Frontal cortex (tissue), 4 donors: Measurements from ENCODE around the gene IQCF6. TPM values are rescaled to one million over a fixed set of nuclear protein-coding genes. Genes with fewer than 3 reads are reported as not detected.
"Not testable (repeated sequence)": the region's sequence is repeated elsewhere in the genome, so short reads cannot be mapped to it uniquely, and the experiment has no call there.

Source experiments
- DNase-seq, 2 donors: peaks; one replicate each; pipeline ENCODE4 v3.0.0; 2012; ENCODE audit warnings: low spot score in 2 of 2
- FAIRE-seq: peaks from 2 replicates; lab custom pipeline; 2012; peaks lifted over from hg19 to GRCh38; lab: Jason Lieb, UNC
- total RNA-seq: library from RNA; depleted of rRNA; stranded (reverse); fragments of >200 nt; gene quantifications from one replicate; pipeline ENCODE4 v1.2.3, GENCODE V29; 2014
- donor health status: control.
- donor health status: control.
- donor health status: control.

IQCF6 gene
- total RNA-seq = not detected

DNA sequence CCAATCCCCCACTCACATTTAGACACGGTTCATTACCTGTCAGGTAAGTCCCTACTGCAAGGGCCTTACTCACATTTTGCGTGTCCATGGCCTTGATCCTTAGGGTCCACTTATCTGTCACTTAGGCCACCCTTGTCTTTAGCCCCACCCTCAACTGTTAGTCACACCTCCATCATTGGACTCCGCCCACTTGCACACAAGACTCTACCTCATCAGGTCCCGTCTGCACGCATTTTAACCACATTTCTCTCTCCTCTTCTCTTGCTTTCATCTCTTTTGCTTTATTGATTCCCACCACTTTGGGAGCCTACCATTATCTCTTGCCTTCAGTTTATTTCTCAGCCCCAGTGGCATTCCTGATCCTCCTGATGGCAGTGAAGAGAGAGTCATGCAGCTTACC is at the start of gene IQCF6:
TSS of gene IQCF6 (minus strand) at position 101 of the 400 bp plus-strand sequence. CDS start at position 88, 13 bp downstream.
- DNase-seq (no peak), FAIRE-seq (no peak)

- no peak for FAIRE-seq
- no peak for DNase-seq
Measured at GRCh38 chr3:51828297-51828696, 49.3 kb upstream of the IQCF6 start.

DNA sequence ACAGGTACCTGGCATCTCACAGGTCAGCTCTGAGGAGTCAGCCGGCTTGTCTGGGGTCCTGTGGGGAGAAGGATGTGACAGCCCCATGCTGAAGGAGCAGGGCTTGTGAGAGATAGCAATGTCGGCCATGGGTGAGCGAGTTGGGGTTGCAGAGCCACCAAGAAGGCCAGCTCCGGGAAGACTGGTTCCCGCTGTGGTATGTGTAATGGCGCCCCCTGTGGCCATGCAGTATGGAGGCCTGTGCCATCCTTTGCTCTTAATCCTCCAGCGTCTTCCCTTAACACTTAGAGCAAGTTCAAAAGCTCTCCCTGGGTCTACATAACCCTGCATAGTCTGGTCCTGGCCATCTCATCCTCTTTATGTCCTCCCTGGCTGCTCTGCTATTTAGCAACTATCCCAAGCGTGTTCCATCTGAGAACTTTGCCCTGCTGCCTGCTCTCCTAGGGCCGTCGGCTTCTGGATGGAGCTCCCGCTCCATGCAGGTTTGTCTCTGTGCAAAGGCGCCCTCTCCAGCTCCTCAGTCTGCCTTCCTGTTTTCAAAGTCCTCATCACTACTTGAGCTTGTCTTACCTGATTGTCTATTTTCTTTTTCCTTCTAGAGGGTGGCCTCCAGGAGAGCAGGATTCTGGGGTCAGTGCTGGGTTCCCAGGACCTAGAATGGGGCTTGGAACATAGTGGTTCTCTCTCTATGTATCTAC is 40.8 kb upstream of the IQCF6 start:
- no peak for FAIRE-seq
- no peak for DNase-seq

DNA sequence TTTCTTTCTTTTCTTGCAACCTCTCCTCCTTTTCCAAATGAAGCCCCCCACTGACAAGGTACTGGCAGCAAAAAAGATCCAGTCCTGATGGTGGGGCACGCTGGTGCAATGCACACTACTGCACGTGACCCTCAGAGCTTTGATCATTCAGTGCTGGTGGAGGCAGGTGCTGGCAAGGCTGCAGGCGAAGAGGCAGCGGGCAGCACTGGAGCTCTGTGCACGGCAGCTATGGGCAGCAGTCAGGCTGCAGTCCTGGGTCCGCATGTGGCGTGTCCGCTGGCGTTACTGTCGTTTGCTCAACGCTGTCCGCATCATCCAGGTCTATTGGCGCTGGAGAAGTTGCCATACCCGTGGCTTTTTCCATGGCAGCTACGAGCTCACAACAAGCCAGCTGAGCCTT is 40.1 kb upstream of the IQCF6 start:
- DNase-seq = no peak
- no peak for FAIRE-seq

GRCh38 chr3:51817375-51817774 is 38.3 kb upstream of the IQCF6 start:
- FAIRE-seq (no peak), DNase-seq (no peak)

DNA sequence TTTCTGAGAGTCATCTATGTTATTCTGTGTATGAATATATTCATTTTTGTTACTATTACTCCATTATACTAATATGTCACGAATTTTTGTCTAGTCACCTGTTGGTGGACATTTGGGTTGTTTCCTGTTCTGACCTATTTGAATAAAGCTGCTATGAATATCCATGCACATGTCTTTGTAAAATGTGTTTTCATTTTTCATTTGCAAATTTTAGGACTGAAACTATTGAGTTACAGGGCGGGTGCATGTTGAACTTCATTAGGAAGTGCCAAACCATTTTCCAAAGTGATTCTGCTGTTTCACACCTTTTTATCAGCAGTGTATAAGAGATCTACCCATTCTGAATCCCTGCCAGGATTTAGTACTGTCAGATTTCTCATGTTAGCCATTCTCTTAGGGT is 37.7 kb upstream of the IQCF6 start:
- no peak for DNase-seq
- FAIRE-seq = no peak

DNA sequence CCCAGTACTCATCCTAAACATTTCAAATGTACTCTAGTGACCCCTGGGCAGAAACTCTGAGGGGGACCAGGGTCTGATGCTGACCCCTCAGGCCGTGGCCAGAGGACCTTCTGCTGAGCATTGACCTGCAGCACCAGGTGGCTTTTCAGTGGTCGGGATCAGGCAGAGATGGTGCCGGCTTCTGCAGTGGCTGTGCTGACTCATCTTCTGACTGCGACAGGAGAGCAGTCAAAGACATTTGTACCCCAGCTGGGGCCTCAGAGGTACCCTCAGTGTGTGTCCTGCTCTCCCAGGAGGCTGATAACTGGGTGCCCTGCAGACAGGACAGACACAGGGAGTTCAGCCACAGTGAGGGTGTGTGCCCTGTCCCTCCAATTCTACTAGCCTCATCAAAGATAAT is 36.6 kb upstream of the IQCF6 start:
- FAIRE-seq = no peak
- no peak for DNase-seq

DNA sequence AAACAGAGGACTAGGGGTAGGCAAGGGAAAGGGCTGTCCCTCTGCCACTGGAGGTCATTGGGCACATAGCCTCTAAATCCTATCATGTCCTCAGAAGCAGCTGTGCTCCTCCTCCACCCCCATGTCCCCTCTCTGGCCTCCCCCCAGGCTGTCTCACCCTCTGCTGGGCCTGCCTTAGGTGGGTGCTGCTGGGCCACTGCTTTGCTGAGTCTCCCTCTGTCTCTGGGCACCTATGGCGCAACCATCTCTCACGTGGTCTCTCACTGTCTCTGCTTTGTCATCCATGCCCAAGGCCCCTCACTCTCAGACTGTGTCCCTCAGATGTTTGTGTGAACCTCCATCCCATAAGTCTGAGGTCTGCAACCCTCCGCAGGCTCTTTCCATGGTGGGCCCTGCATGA is 35.0 kb upstream of the IQCF6 start:
- FAIRE-seq = no peak
- no peak for DNase-seq

GRCh38 chr3:51813539-51813938 is 34.5 kb upstream of the IQCF6 start:
- DNase-seq = peak in 1 of 2 donors; percentile 35
- no peak for FAIRE-seq

DNA sequence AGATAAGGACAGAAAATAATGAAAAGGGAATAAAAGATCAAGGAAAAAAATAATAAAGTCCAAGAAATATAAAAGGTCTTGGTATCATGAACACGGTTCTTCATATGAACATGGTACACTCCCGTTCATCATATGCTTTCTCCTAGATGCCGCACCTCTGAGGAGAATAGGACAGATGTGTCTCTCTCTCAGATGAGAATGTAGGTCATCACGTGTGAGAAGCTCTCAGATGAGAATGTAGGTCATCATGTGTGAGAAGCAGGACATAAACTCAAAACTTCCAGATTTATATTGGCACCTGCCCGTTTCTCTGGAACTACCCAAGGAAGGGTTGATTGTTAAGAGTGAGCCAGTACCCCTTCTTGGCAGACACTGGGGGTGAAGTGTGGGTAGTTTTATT is 29.9 kb upstream of the IQCF6 start:
- DNase-seq = no peak

DNA sequence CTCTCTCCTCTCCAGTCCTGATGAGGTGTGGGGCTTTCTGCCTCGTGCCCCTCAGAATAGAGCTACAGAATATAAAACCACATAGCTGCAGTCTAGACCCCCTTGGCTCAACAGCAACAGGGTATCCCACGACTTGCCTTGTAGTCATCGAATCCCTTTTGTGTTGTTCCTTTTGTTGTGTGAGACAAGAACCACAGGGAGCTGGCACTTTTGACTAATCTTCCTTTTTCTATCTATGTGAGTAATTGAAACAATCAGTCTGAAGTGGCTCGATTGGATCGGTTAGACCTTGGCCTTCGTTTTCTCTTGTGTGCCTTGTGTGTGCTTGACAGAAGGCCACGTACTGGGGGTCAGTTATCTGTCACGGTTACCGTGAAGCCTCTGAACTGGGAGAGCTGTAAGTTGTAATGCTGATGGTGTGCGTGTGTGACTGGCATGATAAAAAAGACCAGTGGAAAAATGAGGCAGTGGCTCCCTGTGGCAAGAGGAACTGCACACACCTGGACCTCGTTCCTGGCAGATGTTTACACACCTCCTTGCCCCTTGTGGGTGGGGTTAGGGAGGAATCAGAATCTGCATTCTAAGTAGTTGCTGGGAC is 23.2 kb upstream of the IQCF6 start:
- FAIRE-seq (no peak), DNase-seq (no peak)

More for the DNA sequence above, 29.9 kb upstream of the IQCF6 start:
- no peak for FAIRE-seq

DNA sequence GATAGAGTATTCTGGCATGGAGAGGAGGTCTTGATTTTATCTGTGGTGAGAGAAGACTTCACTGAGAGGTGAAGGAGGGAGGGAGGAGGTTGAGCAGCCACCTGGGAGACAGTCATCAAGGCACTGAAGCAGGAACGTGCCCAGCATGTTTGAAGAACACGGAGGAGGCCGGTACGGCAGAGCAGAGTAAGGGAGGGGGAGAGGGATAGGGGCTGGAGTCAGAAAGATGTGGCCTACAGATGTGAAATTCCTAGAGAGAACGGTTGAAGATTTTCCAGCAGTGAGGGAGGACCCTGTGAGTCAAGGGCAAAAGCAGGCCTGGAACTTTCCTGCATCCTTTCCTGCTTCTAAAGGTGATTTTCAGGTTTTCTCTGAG is 21.7 kb upstream of the IQCF6 start:
- no peak for FAIRE-seq
- DNase-seq = no peak

DNA sequence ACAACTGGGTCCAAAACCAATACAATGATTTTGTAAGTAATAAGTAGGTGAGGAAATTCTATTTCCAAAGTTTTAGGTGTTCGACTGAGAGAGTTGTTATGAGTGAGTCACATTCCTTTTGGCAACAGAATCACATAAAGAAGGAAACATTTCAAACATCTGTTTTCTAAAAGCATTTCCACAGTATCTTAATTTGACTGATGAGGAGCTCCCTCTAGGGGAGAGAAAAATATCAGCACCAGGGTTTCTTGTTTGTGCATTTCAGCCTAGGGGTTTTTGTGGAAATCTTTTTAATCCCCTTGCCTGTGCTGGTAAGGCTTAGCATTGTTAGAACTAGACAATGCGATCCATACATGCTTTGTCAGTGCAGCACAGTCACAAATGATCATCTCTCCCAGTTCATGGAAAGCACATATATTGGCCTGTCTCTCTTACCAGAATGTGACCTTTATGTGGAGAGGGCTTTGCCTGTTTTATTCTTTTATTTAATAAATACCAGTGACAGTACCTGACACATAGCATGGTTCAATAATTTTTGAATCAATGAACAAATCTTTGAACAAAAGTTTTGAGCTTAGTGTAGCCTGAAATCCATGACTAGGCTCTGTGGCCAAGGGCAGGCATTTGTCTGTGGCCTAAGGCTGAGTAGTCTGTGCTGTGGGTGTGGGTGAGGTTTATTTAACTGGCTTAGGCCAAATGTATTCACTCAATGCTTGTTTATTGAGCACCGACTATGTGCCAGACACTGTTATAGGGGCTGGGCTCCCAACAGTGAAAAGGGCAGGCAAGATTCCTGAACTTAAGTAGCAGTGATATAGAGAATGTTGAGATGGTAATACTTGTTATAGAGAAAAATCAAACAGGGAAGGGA is 21.1 kb upstream of the IQCF6 start:
- no peak for FAIRE-seq
- peak in 1 of 2 donors; percentile 45 for DNase-seq

DNA sequence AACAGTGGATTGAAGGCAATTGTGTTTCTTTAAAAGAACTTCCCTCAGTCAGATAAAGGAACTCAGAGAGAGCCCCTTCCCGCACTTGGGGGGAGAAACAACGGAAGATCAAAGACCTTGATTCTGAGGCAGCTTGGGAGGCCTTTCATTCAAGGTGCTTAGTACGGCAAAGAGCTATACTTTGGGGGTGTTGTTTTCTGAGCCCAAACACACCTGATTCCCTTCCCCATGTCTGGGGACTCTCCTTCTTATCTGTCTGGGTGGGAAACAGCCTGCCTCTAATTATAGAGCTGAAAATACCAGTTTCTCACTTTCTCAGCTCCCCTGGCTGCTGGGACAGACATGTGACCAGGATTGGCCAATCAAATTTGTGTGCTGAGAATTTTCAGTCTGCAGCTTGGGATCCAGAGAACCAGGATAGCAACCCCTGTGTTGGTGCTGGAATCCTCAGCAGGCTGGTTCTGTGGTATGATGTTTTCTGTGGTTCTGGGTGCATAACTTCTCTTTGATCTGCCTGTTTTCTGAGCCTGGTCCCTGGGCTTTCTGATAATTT is 19.4 kb upstream of the IQCF6 start:
- FAIRE-seq (no peak), DNase-seq (no peak)

DNA sequence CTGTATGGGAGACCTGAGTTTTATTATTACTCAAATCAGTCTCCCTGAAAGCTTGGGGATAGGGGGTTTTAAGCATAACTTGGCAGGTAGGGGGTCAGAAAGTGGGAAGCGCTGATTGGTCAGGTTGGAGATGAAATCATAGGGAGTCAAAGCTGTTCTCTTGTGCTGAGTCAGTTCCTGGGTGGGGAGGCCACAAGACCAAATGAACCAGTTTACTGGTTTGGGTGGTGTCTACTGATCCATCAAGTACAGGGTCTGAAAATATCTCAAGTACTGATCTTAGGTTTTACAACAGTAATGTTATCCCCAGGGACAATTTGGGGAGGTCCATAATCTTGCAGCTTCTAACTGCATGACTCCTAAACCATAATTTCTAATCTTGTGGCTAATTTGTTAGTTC is 17.8 kb upstream of the IQCF6 start:
- FAIRE-seq = no peak
- DNase-seq = no peak

DNA sequence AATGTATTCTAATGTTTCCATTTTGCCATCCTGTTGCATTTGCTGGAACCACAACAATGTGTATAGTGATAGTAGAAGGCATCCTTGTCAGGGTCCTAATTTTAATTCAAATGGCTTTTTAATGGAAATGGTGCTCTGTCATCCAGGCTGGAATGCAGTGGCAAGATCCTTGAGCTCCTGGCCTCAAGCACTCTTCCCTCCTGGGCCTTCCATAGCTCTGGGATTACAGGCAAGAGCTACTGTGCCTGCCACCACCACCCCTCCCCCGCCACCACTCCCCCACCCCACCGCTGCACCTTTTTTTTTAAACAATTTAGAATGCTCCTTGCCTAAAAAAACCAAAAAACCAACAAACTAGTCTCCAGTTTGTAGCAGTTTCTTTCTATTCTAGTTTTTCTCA is 15.2 kb upstream of the IQCF6 start:
- no peak for DNase-seq
- no peak for FAIRE-seq

DNA sequence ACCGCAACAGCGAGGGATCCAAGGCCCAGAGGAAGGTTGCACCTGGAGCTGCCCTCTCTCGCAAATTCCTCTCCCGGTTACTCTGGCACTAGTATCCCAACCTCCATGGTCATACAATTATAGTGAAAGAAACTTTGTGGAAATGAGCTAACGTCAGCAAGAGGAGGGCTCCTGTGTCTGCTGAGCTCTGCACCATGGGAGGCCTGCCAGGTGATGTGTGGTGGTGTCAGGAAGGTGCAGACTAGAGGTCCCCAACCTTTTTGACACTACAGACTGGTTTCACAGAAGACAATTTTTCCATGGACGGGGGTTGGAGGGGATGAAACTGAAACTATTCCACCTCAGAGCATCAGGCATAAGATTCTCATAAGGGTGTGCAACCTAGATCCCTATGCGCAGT is 13.2 kb upstream of the IQCF6 start:
- FAIRE-seq = no peak
- no peak for DNase-seq

- FAIRE-seq (no peak), DNase-seq (no peak)
Measured at GRCh38 chr3:51789437-51789836, 10.4 kb upstream of the IQCF6 start.

- FAIRE-seq = not testable (repeated sequence)
Measured at GRCh38 chr3:51787576-51787975, 8.5 kb upstream of the IQCF6 start.

DNA sequence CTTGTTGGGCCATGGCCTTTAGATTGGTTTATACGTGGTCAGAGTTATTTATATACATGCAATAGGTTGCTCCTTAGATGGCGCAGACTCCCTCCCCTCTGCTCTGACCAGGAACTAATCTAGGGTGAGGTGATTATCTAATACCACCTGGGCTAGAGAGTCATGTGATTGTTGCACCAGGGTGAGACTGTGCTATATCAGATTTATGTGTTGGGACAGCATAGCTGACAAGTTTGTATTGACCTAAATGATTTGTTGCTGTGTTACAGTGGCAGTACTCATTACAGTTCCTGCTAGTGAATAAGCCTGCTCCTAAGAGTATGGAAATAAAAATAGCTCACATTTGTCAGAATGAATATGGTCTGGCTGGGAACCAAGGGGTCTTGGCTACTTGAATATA is 7.2 kb upstream of the IQCF6 start:
- FAIRE-seq = no peak

More at GRCh38 chr3:51787576-51787975, 8.5 kb upstream of the IQCF6 start:
- DNase-seq = not testable (repeated sequence)

DNA sequence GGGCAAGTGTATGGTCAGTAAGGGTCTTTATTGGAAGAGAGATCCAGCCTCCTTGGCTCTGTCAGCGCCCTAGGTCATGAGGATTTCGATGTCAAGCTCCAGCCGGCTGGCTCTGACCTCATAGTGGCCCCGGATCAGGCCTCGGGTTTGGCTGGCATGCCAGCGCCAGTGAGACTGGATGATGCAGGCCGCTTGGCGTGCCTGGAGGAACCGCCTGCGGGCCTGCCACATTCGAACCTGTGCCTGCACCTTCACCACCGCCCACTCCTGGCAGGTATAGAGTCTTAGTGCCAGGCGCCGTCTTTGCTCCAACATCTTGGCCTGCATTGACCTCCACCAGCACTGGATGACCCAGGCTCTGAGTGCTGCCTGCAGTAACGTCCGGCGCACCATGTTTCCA is 483 bp downstream of the IQCF6 start:
- DNase-seq (no peak), FAIRE-seq (no peak)

More for the DNA sequence above, 7.2 kb upstream of the IQCF6 start:
- no peak for DNase-seq
